Measurements from ENCODE around the gene APBB2. TPM values are rescaled to one million over a fixed set of nuclear protein-coding genes. Genes with fewer than 3 reads are reported as not detected.

APBB2 gene
- total and polyA plus RNA-seq, 10 of the 15 experiments (the other 5 are each of a cell fraction or from before 2014, with no cell fraction given) = 2.7 to 24.6 (median 19.0) TPM

GRCh38 chr4:40962551-40963180 is 251.7 kb downstream of the APBB2 start:
- ATAC-seq (no peak), DNase-seq (ENCODE audit: low read depth, low spot score) (no peak), FAIRE-seq (no peak)
- H3K27me3 ChIP-seq (replicated peaks in 1 of 2; ENCODE audit: control insufficient read depth in 2 of 2, insufficient read depth in 2 of 2, low read length in 1 of 2) = no peaks in the 10 kb centered on the region
- RAD21 ChIA-PET (ENCODE audit: unreplicated experiment) = interaction anchor here (0.6 kb wide), 1 partner anchor 251 kb away, joined by 3 read pairs; the partner anchor contains the start of gene APBB2
- in situ Hi-C loops (cut with MboI) = loop anchor here (10.0 kb wide), 1 partner anchor 62 kb away; no protein-coding TSS in a partner anchor
- H2AFZ ChIP-seq (ENCODE audit: control insufficient read depth, low read depth, low read length) = no peak overlapping the region
- no peak overlapping the region for H3K4me2 ChIP-seq (ENCODE audit: control insufficient read depth, insufficient read depth)
- SMC1A ChIA-PET (ENCODE audit: uncharacterized antibody, unreplicated experiment) = interaction anchor here (0.8 to 1.2 kb wide), 2 partner anchors 13 to 261 kb away, joined by 3 to 4 read pairs; no protein-coding TSS in a partner anchor
- no peaks in the 10 kb centered on the region for H3K79me2 ChIP-seq (ENCODE audit: control insufficient read depth, insufficient read depth, low read length)
- WGBS (ENCODE audit: insufficient coverage, insufficient replicate concordance, low lambda C conversion rate, missing lambda C conversion rate) = 83% methylated on average over 7 of the region's 7 CpGs
- BruUV-seq (replicated peaks) = no TSS peak
- POLR2A ChIA-PET = no interaction called here
- H3K27ac ChIP-seq (ENCODE audit: control insufficient read depth, insufficient read depth) = no peak overlapping the region
- peaks cover 7% of the 10 kb centered on the region; the same call in 2 of the 3 replicates for H3K9me3 ChIP-seq (replicated peaks; ENCODE audit: control insufficient read depth, insufficient read depth, low read length)
- H3K36me3 ChIP-seq (ENCODE audit: control insufficient read depth in 2 of 2, insufficient read depth in 2 of 2, low read length in 1 of 2) = no peaks in the 10 kb centered on the region; a peak in 1 of 4 replicates
- H3K4me3 ChIP-seq = no peak overlapping the region
- TF ChIP-seq YY1 (IDR thresholded peaks at IDR 0.05; ENCODE audit: low read depth, low read length) (no peak), CBFB (IDR thresholded peaks at IDR 0.05; ENCODE audit: low read depth) (no peak), BHLHE40 (IDR thresholded peaks at IDR 0.05; ENCODE audit: borderline replicate concordance in 1 of 2, low read depth in 2 of 2, low read length in 1 of 2) (no peak), BACH1 (IDR thresholded peaks at IDR 0.05; ENCODE audit: borderline replicate concordance) (no peak), ZNF384 (IDR thresholded peaks at IDR 0.05; ENCODE audit: borderline replicate concordance, low read depth, low read length) (no peak), RFX5 (IDR thresholded peaks at IDR 0.05; ENCODE audit: low read depth, low read length) (no peak), YBX1 (IDR thresholded peaks at IDR 0.05) (no peak)
- intact Hi-C loops (cut with micrococcal nuclease; ENCODE audit: unreplicated experiment) = no loop called here
- no peaks in the 10 kb centered on the region for H4K20me1 ChIP-seq (ENCODE audit: control insufficient read depth, insufficient read depth)
- H3K9ac ChIP-seq (ENCODE audit: control insufficient read depth, insufficient read depth, low read length) = no peak overlapping the region
- CTCF ChIA-PET = interaction anchor here (2.7 kb wide), 1 partner anchor 14 kb away, joined by 14 read pairs; no protein-coding TSS in a partner anchor
- no peaks in the 10 kb centered on the region for H3K4me1 ChIP-seq (ENCODE audit: control insufficient read depth, insufficient read depth, low read length)

DNA sequence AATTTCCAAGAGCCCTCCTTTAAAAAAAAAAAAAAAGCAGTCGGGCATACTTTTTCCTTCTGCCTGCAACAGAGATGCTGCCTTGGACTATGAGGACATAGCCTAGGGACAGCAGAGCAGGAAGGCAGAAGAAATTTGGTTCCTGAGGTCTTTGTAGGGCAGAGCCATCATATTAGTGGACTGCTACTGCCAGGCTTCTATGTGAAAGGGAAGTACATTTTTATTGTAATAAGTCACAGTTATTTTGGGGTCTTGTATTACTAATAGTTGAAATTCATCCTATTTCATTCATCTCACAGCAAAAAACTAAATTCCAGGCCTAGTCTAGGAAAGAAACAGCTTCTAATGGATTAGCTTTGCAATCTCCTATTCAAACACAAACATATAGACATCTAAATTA is 253.4 kb downstream of the APBB2 start:
- in situ Hi-C loops (cut with MboI) (loop anchor here (10.0 kb wide), 1 partner anchor 64 kb away; no protein-coding TSS in a partner anchor), intact Hi-C loops (cut with micrococcal nuclease; ENCODE audit: unreplicated experiment) (no loop called here)
- SMC1A ChIA-PET (ENCODE audit: uncharacterized antibody, unreplicated experiment) = no interaction called here
- no TSS peak for BruUV-seq (replicated peaks)
- no peaks in the 10 kb centered on the region for H4K20me1 ChIP-seq (ENCODE audit: control insufficient read depth, insufficient read depth)
- DNase-seq (ENCODE audit: low read depth, low spot score) (no peak), ATAC-seq (no peak), FAIRE-seq (no peak)
- H3K27me3 ChIP-seq (replicated peaks in 1 of 2; ENCODE audit: control insufficient read depth in 2 of 2, insufficient read depth in 2 of 2, low read length in 1 of 2) = no peaks in the 10 kb centered on the region
- no peak overlapping the region for H3K9ac ChIP-seq (ENCODE audit: control insufficient read depth, insufficient read depth, low read length)
- no peak overlapping the region for H3K27ac ChIP-seq (ENCODE audit: control insufficient read depth, insufficient read depth)
- CTCF ChIA-PET = interaction anchor here (2.6 kb wide), 1 partner anchor 18 kb away, joined by 11 read pairs; no protein-coding TSS in a partner anchor
- WGBS (ENCODE audit: insufficient coverage, insufficient replicate concordance, low lambda C conversion rate, missing lambda C conversion rate) = 92% methylated on average over 1 of the region's 1 CpG
- no peak overlapping the region for H3K4me2 ChIP-seq (ENCODE audit: control insufficient read depth, insufficient read depth)
- no peaks in the 10 kb centered on the region for H3K36me3 ChIP-seq (ENCODE audit: control insufficient read depth in 2 of 2, insufficient read depth in 2 of 2, low read length in 1 of 2)
- POLR2A ChIA-PET = no interaction called here
- no peaks in the 10 kb centered on the region for H3K9me3 ChIP-seq (replicated peaks; ENCODE audit: control insufficient read depth, insufficient read depth, low read length)
- TF ChIP-seq HDAC6 (IDR thresholded peaks at IDR 0.05; ENCODE audit: unreplicated experiment) = no peak
- no peaks in the 10 kb centered on the region for H3K79me2 ChIP-seq (ENCODE audit: control insufficient read depth, insufficient read depth, low read length)
- H3K4me1 ChIP-seq (ENCODE audit: control insufficient read depth, insufficient read depth, low read length) = no peaks in the 10 kb centered on the region
- H2AFZ ChIP-seq (ENCODE audit: control insufficient read depth, low read depth, low read length) = no peak overlapping the region
- RAD21 ChIA-PET (ENCODE audit: unreplicated experiment) = no interaction called here
- H3K4me3 ChIP-seq = no peak overlapping the region
